PFSK-1 (cell line): ENCODE results near the gene TMED6.

Experiments used
- FOXP2 ChIP-seq: optimal IDR thresholded peaks from 2 replicates; pipeline ENCODE3; 2011; ENCODE audit warnings: borderline replicate concordance, control low read depth, inconsistent platforms; ENCODE audit not compliant: insufficient read depth; ENCODE audit errors: extremely low read length, extremely low read depth
- POLR2AphosphoS5 ChIP-seq: IDR thresholded peaks from 2 replicates; pipeline ENCODE4 v1.6.1; 2012; ENCODE audit warnings: low read depth, mild to moderate bottlenecking, control low read depth, low read length, moderate library complexity
- REST ChIP-seq, 2 experiments: IDR thresholded peaks; 2 replicates each; pipeline versions ENCODE4 v1.6.1 to v1.8.0; 2011 to 2012; ENCODE audit warnings: low read depth in 2 of 2, low read length in 2 of 2, control low read depth in 1 of 2, inconsistent platforms in 1 of 2, mild to moderate bottlenecking in 1 of 2, moderate library complexity in 1 of 2; ENCODE audit not compliant: insufficient read depth in 1 of 2
- SIN3A ChIP-seq: IDR thresholded peaks from 2 replicates; pipeline ENCODE4 v1.6.1; 2012; ENCODE audit warnings: mild to moderate bottlenecking, low read length, moderate library complexity, borderline replicate concordance; ENCODE audit not compliant: insufficient read depth
- TAF1 ChIP-seq: IDR thresholded peaks from 2 replicates; pipeline ENCODE4 v1.6.1; 2012; ENCODE audit warnings: low read length, control low read depth, borderline replicate concordance; ENCODE audit not compliant: insufficient read depth

Gene TMED6

DNA sequence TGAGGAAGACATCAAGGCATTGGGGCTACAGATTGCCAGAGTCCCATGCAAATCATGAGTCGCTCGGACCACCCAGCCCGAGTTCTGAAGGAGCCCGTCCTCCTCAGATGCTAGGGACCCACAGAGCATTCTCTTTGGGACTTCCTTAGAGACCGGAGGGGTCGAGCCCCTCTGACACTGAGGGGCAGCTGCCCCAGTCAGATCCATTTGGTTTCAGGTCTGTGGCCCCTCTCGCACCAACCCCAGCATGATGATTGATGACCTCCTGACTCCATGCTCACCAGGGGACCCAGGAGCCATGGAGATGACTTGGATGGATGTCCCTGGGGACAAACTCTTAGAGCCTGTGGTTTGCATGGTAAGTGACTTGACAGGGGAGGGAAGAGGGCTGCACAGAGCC lies 29.2 kb downstream of the TMED6 start:
- TF ChIP-seq FOXP2, result no peak
- no peak for TF ChIP-seq SIN3A
- TF ChIP-seq REST (IDR thresholded peaks at IDR 0.05; ENCODE audit: insufficient read depth in 1 of 2, low read depth in 2 of 2, low read length in 2 of 2), result no peak
- TF ChIP-seq POLR2AphosphoS5, result no peak
- no peak for TF ChIP-seq TAF1

GRCh38 chr16:69321080-69321479 lies 30.5 kb downstream of the TMED6 start:
- TF ChIP-seq FOXP2 (no peak), REST (IDR thresholded peaks at IDR 0.05; ENCODE audit: insufficient read depth in 1 of 2, low read depth in 2 of 2, low read length in 2 of 2) (no peak), SIN3A (no peak), POLR2AphosphoS5 (no peak), TAF1 (no peak)

GRCh38 chr16:69320740-69321073 lies 30.9 kb downstream of the TMED6 start:
- TF ChIP-seq REST (IDR thresholded peaks at IDR 0.05; ENCODE audit: insufficient read depth in 1 of 2, low read depth in 2 of 2, low read length in 2 of 2) (no peak), FOXP2 (no peak)

DNA sequence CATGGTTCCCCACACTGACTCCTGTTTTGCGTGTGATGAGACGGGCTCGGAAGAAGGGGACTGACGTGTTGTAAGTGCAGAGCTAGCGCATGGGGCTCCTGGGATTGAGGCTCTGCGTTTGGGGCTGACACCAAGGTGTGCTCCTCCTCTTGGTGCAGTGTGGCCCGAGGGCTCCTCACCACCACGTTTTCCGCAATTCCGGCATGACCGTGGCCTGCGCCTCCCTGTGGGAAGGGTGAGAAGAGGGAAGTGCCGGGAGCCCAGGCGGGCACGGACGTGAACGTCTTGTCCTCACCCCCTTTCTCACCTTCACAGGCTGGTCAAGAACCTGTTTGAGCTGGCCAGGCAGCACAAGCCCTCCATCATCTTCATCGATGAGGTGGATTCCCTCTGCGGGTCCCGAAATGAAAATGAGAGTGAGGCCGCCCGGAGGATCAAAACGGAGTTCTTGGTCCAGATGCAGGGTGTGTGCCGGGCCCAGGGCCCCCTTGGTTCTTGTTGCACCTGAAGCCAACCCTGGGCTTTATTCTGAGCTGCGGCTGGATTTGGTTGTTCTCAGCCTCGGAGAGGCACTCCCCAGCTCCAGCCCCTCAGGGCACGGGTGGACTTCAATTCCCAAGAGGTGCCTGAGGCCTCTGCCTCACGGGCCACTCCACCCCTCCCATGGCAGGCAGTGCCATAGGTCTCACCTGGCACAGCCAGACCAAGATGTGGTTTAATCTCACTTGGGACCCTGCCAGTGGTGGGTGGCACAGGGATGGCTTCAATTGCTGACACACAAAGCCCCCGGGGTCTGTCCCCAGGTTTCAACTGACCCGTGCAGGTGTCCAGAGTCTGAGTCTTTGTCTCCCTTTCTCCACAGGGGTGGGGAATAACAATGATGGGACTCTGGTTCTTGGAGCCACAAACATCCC lies 31.5 kb downstream of the TMED6 start:
- no peak for TF ChIP-seq SIN3A
- TF ChIP-seq FOXP2, result no peak
- no peak for TF ChIP-seq REST (IDR thresholded peaks at IDR 0.05; ENCODE audit: insufficient read depth in 1 of 2, low read depth in 2 of 2, low read length in 2 of 2)
- no peak for TF ChIP-seq POLR2AphosphoS5
- TF ChIP-seq TAF1, result no peak

- TF ChIP-seq TAF1 (no peak), REST (IDR thresholded peaks at IDR 0.05; ENCODE audit: insufficient read depth in 1 of 2, low read depth in 2 of 2, low read length in 2 of 2) (no peak), FOXP2 (no peak), POLR2AphosphoS5 (no peak), SIN3A (no peak)
Measured at GRCh38 chr16:69319381-69319780, 32.2 kb downstream of the TMED6 start.
